Neural crest cell (in vitro differentiated cells): ENCODE results near the gene LSAMP. TPM values are rescaled to one million over a fixed set of nuclear protein-coding genes. Genes with fewer than 3 reads are reported as not detected.

Source experiments
- DNase-seq: peaks from one replicate; pipeline ENCODE4 v3.0.0; 2021; ENCODE audit warnings: low read depth, mixed read lengths, low spot score
- H3K27ac Mint-ChIP-seq: one replicate; pipeline ENCODE4 v1.8.0; 2021; ENCODE audit warnings: mild to moderate bottlenecking, mixed read lengths; ENCODE audit not compliant: unreplicated experiment
- H3K27me3 Mint-ChIP-seq: 2 replicates; pipeline ENCODE4 v1.8.0; 2021; ENCODE audit warnings: low read depth, mild to moderate bottlenecking, mixed read lengths
- H3K36me3 Mint-ChIP-seq: 2 replicates; pipeline ENCODE4 v1.8.0; 2021; ENCODE audit warnings: low read depth, mild to moderate bottlenecking, mixed read lengths
- H3K4me1 Mint-ChIP-seq: 2 replicates; pipeline ENCODE4 v1.8.0; 2021; ENCODE audit warnings: mixed read lengths
- H3K4me3 Mint-ChIP-seq: one replicate; pipeline ENCODE4 v1.8.0; 2021; ENCODE audit warnings: mild to moderate bottlenecking, mixed read lengths
- H3K9me3 Mint-ChIP-seq: 2 replicates; pipeline ENCODE4 v1.8.0; 2021; ENCODE audit warnings: mixed read lengths
- CTCF ChIP-seq: fragments of 200-600 bp; sonication (generic); conservative IDR thresholded peaks from 2 replicates; pipeline ENCODE4 v1.5.0; 2021; ENCODE audit warnings: antibody characterized with exemption, mild to moderate bottlenecking
- total RNA-seq: library from RNA; stranded (reverse); gene quantifications from 2 replicates; pipeline ENCODE4 v1.2.1, GENCODE V29; 2021

The LSAMP gene
- total RNA-seq, 1 donor from 2014 or later = 36.7 TPM

GRCh38 chr3:116103868-116104530 is 341.3 kb downstream of the LSAMP start:
- peaks cover 26% of the 10 kb centered on the region for H3K4me1 Mint-ChIP-seq
- H3K27ac Mint-ChIP-seq = peak overlapping the region; percentile 88
- no peaks in the 10 kb centered on the region for H3K27me3 Mint-ChIP-seq
- no peaks in the 10 kb centered on the region for H3K9me3 Mint-ChIP-seq
- no peak for TF ChIP-seq CTCF
- peak overlapping the region; percentile 17 for H3K4me3 Mint-ChIP-seq
- H3K36me3 Mint-ChIP-seq = peaks cover 3% of the 10 kb centered on the region
- DNase-seq = no peak

DNA sequence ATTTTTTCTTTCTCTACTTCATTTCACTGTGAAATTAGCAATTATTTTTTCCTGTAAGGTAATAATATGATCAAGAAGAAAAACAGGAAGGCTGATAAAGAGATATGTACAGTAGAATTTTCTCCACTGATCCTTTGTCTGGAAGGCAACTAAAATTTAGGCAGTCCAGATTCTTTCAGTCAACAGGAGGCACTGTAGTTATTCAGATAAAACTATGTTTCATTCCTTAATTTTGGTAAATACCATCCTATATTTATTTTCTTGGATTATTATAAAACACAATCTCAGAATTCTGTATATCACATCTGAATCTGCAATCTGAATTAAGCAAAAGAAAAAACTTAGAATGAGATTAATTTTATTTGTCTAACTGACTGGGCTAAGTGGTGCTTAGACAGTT is 343.2 kb downstream of the LSAMP start:
- peaks cover 3% of the 10 kb centered on the region for H3K36me3 Mint-ChIP-seq
- H3K4me1 Mint-ChIP-seq = peaks cover 37% of the 10 kb centered on the region
- no peak for TF ChIP-seq CTCF
- H3K4me3 Mint-ChIP-seq = no peak overlapping the region
- H3K27ac Mint-ChIP-seq = no peak overlapping the region
- no peak for DNase-seq
- no peaks in the 10 kb centered on the region for H3K27me3 Mint-ChIP-seq
- H3K9me3 Mint-ChIP-seq = no peaks in the 10 kb centered on the region

DNA sequence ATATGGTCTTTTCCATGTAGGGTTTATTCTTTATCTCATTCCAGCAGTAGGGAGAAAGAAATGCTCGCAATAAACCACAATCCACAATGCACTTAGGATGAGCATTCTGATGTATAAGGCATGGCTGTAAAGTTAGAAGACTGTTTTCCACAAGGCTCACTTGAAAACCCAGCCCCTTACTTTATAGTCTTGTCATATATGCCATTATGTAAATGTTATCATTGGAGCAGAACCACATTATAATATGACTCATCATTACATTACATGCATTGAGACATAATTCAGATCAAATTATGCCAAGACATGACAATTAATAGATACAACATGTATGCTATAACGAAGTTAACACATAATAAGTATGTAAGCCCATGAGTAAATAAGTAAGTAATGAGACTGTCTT is 348.1 kb downstream of the LSAMP start:
- TF ChIP-seq CTCF = no peak
- peaks cover 3% of the 10 kb centered on the region for H3K36me3 Mint-ChIP-seq
- no peak overlapping the region for H3K27ac Mint-ChIP-seq
- no peaks in the 10 kb centered on the region for H3K27me3 Mint-ChIP-seq
- peaks cover 22% of the 10 kb centered on the region for H3K4me1 Mint-ChIP-seq
- no peaks in the 10 kb centered on the region for H3K9me3 Mint-ChIP-seq
- no peak overlapping the region for H3K4me3 Mint-ChIP-seq
- DNase-seq = no peak

GRCh38 chr3:116096631-116097030 is 348.7 kb downstream of the LSAMP start:
- H3K36me3 Mint-ChIP-seq = peaks cover 3% of the 10 kb centered on the region
- peaks cover 22% of the 10 kb centered on the region for H3K4me1 Mint-ChIP-seq
- DNase-seq = no peak
- H3K27me3 Mint-ChIP-seq = no peaks in the 10 kb centered on the region
- no peaks in the 10 kb centered on the region for H3K9me3 Mint-ChIP-seq
- no peak overlapping the region for H3K27ac Mint-ChIP-seq
- TF ChIP-seq CTCF = no peak
- no peak overlapping the region for H3K4me3 Mint-ChIP-seq

DNA sequence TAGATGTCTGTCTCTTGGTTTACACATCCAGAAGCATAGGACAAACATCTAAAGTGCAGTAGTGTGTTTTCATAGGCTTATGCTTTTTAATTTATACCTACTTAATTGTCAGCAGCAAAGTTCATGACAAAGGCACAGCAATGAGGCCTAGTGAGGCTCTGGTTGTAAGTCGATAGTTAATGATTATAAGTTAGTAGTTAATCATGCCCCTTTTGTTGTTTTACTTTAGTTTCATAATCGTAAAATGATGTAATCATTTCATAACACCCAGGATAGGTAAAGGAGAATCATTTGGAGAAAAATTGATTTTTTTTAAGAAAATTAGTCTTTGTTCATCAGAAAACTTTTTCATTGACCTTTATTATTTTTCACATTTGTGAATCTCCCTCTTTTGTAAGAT is 351.9 kb downstream of the LSAMP start:
- no peak for DNase-seq
- Mint-ChIP-seq H3K9me3 (peaks cover 3% of the 10 kb centered on the region), H3K4me1 (peaks cover 7% of the 10 kb centered on the region), H3K4me3 (no peak overlapping the region), H3K27ac (no peak overlapping the region), H3K36me3 (no peaks in the 10 kb centered on the region), H3K27me3 (no peaks in the 10 kb centered on the region)
- TF ChIP-seq CTCF = no peak
